Thoracic aorta (tissue), 2 donors: Measurements from ENCODE around the gene TXNRD2. TPM values are rescaled to one million over a fixed set of nuclear protein-coding genes. Genes with fewer than 3 reads are reported as not detected.
"Not testable (repeated sequence)": the region's sequence is repeated elsewhere in the genome, so short reads cannot be mapped to it uniquely, and the experiment has no call there.

Experiments
- ATAC-seq: fragments of 150-250 bp; one replicate; pipeline ENCODE4 v1.8.0; 2017; ENCODE audit warnings: low read depth; ENCODE audit not compliant: insufficient number of reproducible peaks, low FRiP score
- DNase-seq: peaks from one replicate; pipeline ENCODE4 v3.0.0-alpha.2; 2020; ENCODE audit warnings: low spot score
- H3K27ac ChIP-seq, 2 donors: fragments of 200-600 bp; sonication (generic); 1 replicate in 1 of 2; 2 replicates in 1 of 2; pipeline ENCODE4 v1.5.1; 2016; ENCODE audit warnings: mild to moderate bottlenecking in 2 of 2, moderate library complexity in 2 of 2
- H3K27me3 ChIP-seq: fragments of 200-600 bp; sonication (generic); replicated peaks from 2 replicates; pipeline ENCODE4 v1.6.0; 2016; ENCODE audit warnings: mild to moderate bottlenecking; ENCODE audit not compliant: insufficient read depth
- H3K36me3 ChIP-seq: fragments of 200-600 bp; sonication (generic); one replicate; pipeline ENCODE4 v1.5.1; 2016
- H3K4me1 ChIP-seq, 2 donors: fragments of 200-600 bp; sonication (generic); 1 replicate in 1 of 2; 2 replicates in 1 of 2; pipeline versions ENCODE4 v1.5.1 to v1.6.0; 2016; ENCODE audit warnings: low read depth in 2 of 2, mild to moderate bottlenecking in 1 of 2; ENCODE audit not compliant: control insufficient read depth in 1 of 2
- H3K4me3 ChIP-seq: fragments of 200-600 bp; sonication (generic); 2 replicates; pipeline ENCODE4 v1.5.1; 2016; ENCODE audit warnings: mild to moderate bottlenecking
- H3K9me3 ChIP-seq: fragments of 200-600 bp; sonication (generic); 2 replicates; pipeline ENCODE4 v1.5.1; 2016
- total RNA-seq, 2 donors: library from RNA; depleted of rRNA; stranded (reverse); fragments of >200 nt; gene quantifications; one replicate each; pipeline versions ENCODE4 v1.1.0 to v1.2.3, GENCODE V29; 2016
- TF ChIP-seq, protein P1 (sequence below): fragments of 200-600 bp; sonication (generic); IDR thresholded peaks from one replicate; pipeline ENCODE4 v1.5.1; 2019; ENCODE audit warnings: antibody characterized with exemption

Gene TXNRD2
- total RNA-seq, 2 donors from 2014 or later: 27.4 to 37.6 TPM

DNA sequence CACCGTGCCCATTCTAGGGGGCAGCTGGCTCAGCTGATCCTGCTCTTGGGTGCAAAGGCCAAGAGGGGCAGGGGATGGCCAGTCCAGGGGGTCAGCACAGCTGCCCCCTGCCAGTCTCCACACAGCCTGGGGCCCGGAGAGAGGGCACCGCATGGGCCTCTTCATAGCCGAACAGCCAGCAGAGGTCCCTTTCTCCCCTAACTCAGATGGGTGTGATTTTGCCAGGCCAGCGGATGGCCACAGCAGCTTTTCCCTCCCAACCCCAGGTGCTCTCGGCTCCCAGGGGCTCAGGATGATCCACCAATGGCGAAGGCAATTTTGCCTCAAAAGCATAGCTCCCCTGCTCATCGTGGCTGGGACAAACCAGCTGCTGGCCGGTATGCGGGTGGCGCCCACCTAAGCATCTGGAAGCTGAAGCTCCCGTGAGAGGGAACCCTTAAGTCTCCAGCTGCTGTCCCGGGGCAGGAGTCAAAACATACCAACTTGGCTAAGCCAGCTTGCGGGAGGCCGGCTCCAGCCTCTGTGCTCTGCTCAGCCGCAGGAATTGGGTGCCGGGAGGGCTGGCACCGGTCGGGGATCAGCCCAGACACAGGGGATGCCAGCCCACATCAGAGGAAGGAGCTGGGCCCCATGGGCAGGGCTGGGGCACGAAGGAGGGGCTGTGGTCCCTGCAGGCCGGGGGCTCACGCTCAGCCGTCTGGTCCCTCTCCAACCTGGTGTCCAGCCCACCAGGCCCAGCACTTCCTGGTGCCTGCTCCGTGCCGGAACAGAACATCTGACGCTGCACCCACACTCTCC is 56.5 kb downstream of the TXNRD2 start:
- DNase-seq: no peak
- TF ChIP-seq, protein P1, sequence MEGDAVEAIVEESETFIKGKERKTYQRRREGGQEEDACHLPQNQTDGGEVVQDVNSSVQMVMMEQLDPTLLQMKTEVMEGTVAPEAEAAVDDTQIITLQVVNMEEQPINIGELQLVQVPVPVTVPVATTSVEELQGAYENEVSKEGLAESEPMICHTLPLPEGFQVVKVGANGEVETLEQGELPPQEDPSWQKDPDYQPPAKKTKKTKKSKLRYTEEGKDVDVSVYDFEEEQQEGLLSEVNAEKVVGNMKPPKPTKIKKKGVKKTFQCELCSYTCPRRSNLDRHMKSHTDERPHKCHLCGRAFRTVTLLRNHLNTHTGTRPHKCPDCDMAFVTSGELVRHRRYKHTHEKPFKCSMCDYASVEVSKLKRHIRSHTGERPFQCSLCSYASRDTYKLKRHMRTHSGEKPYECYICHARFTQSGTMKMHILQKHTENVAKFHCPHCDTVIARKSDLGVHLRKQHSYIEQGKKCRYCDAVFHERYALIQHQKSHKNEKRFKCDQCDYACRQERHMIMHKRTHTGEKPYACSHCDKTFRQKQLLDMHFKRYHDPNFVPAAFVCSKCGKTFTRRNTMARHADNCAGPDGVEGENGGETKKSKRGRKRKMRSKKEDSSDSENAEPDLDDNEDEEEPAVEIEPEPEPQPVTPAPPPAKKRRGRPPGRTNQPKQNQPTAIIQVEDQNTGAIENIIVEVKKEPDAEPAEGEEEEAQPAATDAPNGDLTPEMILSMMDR: no peak

DNA sequence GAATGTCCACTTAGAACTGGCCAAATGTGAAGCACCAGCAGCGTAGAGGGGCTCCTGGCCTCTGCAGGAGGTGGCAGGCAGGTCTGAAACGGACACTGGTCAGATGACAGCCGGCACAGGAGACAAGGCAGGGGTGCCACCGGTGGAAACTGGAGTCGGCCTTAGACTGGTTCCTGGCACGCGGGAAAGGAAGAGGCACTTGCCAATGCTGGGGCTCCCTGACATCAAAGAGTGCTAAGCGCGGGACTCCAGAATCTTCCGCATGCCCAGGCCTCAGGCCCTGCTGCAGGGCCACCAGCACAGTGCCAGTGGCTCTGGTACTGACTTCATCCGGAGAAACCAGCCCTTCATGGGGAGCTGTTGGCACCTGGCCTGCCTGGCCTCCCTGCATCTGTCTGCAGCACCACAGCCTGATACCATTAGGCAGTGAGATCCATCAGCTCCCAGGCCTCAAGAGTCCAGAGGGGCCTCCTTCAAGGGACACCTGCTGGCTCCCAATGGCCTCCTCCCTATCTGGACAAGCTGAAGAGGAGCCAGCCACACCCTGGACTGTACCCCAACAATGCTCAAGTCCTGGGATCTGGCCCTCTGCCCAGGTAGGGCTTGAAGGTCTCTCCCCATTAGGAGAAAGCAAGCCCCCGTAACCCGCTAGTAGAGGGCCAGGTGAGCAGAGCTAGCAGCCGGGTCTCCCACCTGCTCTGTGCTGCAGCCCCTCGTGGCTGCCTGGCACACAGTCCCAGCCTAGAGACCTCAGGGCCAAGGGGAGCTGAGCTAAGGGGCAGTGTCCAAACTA is 57.3 kb downstream of the TXNRD2 start:
- DNase-seq (no peak), ATAC-seq (no peak)
- H3K4me3 ChIP-seq: no peak overlapping the region
- no peak overlapping the region for H3K27ac ChIP-seq
- TF ChIP-seq, protein P1: no peak
- peaks cover 9% of the 10 kb centered on the region for H3K36me3 ChIP-seq
- H3K4me1 ChIP-seq: peaks cover 0 to 20% of the 10 kb centered on the region in 2 donors
- no peaks in the 10 kb centered on the region for H3K27me3 ChIP-seq
- no peaks in the 10 kb centered on the region for H3K9me3 ChIP-seq

More for the DNA sequence above, 56.5 kb downstream of the TXNRD2 start:
- no peak for ATAC-seq
- H3K36me3 ChIP-seq: peaks cover 9% of the 10 kb centered on the region
- H3K27ac ChIP-seq: no peak overlapping the region
- H3K27me3 ChIP-seq: no peaks in the 10 kb centered on the region
- H3K4me3 ChIP-seq: no peak overlapping the region
- H3K4me1 ChIP-seq: peaks cover 0 to 20% of the 10 kb centered on the region in 2 donors
- no peaks in the 10 kb centered on the region for H3K9me3 ChIP-seq

DNA sequence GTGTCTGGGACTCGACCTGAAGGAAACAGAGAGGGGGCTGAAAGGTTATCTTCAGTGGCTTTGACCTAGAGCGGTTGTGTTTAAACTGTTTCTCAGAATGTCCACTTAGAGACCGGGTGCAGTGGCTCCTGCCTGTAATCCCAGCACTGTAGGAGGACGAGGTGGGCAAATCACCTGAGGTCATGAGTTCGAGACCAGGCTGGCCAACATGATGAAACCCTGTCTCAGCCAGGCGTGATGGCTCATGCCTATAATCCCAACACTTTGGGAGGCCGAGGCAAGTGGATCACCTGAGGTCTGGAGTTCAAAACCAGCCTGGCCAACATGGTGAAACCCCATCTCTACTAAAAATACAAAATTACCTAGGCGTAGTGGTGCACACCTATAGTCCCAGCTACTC is 58.2 kb downstream of the TXNRD2 start:
- H3K27me3 ChIP-seq, H3K4me3 ChIP-seq, H3K36me3 ChIP-seq, H3K9me3 ChIP-seq, DNase-seq, H3K27ac ChIP-seq, ATAC-seq: not testable (repeated sequence)
- peaks cover 0 to 20% of the 10 kb centered on the region in 2 donors for H3K4me1 ChIP-seq

DNA sequence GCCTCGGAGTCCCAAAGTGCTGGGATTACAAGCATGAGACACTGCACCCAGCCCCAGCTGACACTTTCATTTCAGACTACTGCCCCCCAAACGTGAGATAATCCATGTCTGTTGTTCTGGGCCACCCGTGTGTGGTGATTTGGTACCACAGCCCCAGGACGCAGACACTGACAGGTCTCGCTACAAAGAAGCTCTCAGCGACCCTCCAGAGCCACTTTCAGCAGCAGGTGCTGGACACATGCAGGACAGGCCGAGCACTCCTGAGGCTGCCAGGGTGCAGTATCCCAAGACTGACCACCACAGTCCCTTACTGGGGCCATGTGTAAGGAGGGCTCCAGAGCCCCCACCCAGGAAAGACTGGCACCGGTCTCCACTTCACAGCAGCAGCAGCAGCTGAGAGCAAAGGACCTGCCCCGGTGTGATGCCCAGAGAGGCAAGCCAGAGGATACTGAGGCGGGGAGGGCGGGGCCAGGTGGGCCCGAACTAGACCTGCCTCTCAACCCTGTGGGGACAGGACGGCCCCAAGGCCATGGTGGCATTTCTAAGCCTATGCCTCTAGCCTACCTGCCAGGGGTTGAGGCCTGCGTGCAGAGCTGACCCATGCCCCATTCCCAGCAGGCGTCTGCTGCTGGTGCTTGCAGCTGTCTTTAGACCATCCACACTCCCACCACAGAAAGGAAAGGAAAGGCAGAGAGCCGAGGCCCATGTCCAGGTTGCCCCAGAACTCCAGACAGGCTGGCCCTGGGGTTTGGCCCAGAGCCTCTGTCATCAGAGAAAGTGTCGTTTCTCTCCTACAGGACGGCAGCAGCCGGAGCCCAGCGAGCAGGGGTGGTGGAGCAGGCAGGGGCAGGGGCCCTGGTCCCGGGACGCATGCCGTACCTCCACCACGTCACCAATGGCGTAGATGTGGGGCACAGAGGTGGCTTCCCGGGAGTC is 58.9 kb downstream of the TXNRD2 start:
- TF ChIP-seq, protein P1: no peak
- Histone ChIP-seq H3K4me1 (peaks cover 0 to 20% of the 10 kb centered on the region in 2 donors), H3K36me3 (peaks cover 9% of the 10 kb centered on the region), H3K27me3 (no peaks in the 10 kb centered on the region), H3K4me3 (no peak overlapping the region), H3K27ac (no peak overlapping the region), H3K9me3 (no peaks in the 10 kb centered on the region)
- ATAC-seq (no peak), DNase-seq (peak; percentile 0)

DNA sequence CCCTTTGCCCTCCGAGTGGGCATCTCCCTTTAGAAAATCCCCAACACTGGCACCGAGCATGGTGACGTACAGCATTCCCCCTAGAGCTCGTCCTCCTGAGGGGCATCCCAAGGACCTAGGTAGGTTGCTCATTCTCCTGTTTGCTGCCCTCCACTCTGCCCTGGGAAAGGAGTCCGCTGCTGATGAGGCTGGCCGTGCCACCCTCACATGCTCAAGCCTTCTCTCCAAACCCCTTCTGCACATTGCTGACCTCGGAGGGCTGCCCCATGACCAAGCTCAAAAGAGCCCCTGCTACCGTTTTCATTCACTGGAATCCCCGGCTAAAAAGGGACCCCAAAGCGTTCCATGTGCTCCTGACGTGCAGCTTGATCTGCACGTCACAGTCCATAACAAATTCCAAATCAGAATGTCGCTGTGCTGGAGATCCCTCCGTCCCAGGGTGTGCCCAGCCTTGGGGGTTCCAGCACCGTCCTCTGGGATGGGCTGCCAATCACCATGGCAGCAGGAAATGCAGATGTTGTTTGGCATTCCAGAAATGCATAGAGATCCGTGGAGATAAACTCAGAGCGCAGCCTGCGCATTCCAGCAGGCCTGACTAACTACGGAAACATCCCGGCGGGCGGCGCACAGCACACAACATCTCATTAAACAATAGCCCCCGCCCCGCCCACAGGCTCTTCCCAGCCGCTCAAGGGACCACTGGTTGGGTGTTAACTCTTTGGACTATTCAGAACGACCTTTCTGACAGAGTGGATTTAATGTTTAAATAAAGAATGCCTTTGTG is 60.6 kb downstream of the TXNRD2 start:
- Histone ChIP-seq H3K27ac (no peak overlapping the region), H3K36me3 (peaks cover 9% of the 10 kb centered on the region), H3K27me3 (no peaks in the 10 kb centered on the region), H3K9me3 (no peaks in the 10 kb centered on the region), H3K4me1 (peaks cover 5 to 30% of the 10 kb centered on the region in 2 donors), H3K4me3 (peak overlapping the region; percentile 18)
- TF ChIP-seq, protein P1: no peak
- ATAC-seq (no peak), DNase-seq (no peak)
